Measurements from ENCODE around the gene RFESD.
A peak's percentile ranks its signal among the peaks of the same experiment; 100 is the strongest.
"Not testable (repeated sequence)": the region's sequence is repeated elsewhere in the genome, so short reads cannot be mapped to it uniquely, and the experiment has no call there.

Gene RFESD

DNA sequence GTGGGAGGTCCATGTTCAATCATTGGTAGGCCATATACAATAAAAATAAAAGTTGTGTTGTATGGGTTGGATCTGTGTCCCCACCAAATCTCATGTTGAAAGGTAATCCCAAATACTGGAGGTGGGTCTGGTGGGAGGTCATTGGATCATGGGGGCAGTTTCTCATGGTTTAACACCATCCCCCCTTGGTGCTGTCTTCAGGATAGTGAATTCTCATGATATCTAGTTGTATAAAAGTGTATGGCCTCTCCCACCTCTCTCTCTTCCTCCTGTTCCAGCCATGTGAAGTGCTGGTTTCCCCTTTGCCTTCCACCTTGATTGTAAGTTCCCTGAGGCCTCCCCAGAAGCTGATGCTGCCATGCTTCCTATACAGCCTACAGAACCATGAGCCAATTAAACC, 21.1 kb downstream of the RFESD start:
- DNase-seq, result no peak

DNA sequence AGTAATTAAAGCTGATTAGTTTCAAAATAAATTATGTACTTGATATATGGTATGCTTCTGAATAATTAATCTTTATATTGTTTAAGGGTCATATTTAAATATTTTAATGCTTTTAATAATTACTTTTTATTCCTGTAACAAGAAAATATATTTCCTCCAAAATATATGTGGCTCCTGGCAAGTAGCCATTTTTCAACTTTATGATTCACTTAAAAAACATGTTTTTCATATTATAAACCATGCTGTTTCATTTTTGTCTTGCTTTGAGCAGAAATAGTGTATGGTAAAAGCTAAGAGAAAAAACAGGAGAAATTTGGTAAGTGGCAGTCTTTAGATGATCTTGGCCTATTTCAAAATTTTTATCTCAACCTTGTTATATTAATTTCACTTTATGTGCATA, 21.6 kb downstream of the RFESD start:
- DNase-seq, result no peak

DNA sequence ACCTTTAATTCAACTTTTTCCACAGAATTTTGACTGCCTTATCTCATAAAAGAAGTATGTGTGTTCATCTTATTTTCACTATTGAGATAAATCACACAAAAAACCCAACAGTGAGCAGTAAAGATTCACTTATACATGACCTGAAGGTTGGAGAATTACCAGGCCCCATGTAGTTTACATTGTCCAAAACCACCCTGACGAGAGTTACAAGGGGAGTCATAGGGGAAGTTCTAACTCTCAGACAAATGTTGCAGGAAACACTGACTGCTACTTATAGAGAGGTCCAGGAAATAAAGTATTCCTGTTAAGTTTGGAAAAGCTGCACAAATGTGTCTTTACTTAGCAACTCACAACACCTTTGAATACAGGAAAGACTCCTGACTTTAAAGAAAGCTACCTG, 22.2 kb downstream of the RFESD start:
- peak in 3 of 4 experiments; percentile 5 to 34 (median 19) for DNase-seq

DNA sequence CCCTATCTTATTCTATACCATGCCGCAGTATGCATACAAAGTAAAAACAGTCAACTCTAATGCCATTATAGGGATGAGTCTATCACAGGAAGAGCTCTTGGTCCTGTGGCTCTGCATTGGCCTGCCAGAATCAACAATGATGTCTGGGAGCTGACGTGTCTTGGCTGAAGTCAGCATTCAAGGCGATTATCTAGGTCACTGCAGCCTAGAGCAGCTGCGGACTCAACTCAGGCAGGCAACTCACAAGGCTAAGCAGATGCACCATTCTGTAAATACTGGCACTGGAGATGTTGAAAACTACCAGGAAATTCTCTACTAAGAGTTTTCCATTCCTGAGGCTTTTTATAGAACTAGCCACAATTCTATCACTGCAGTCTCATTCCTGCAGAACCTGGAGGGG, 23.0 kb downstream of the RFESD start:
- DNase-seq, result no peak

GRCh38 chr5:95669985-95670384, 23.4 kb downstream of the RFESD start:
- no peak for DNase-seq

DNA sequence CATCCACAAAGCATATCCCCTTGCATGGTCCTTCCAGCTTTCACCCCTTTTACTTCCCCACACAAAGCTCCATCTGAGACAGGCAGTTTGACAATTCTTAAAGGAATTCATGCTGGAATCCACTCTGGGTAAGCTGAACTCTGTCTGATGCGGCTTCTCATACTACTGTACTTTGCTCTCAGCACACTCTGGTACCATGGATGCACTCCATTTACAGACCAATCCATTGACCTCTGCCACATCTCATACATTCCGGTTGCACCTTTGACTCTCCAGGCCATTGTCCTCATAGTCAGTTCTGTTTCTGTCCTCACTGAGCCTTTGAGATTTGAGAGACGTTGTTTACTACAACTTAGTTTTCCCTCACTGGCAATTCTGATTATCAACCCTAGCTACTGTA, 24.0 kb downstream of the RFESD start:
- DNase-seq, result no peak

DNA sequence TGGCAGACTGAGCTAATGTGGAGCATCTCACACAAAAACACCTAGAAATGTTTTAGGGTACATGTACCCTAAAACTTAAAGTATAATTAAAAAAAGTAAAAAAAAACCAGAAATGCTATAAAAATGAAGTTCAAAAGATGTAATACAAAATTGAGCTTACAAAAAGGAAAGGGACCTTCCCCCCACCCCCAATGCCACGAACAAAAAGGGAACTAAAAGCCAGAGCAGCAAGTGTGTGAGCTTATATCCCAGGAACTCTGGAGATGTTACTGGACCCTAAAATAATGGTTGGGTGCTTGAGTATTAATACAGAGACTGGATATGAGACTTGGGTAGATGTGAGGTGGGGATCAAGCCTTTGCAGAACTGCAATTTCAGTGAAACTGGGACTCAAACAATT, 25.2 kb downstream of the RFESD start:
- peak; percentile 32 to 52 (median 36) for DNase-seq

- no peak for DNase-seq
These were observed 26.1 kb downstream of the RFESD start for GRCh38 chr5:95672641-95673040.

- peak; percentile 3 to 29 (median 19) for DNase-seq
These were observed 26.5 kb downstream of the RFESD start for GRCh38 chr5:95673081-95673480.

- DNase-seq, result no peak
These were observed 36.3 kb downstream of the RFESD start, which contains the start of gene SPATA9 for GRCh38 chr5:95682891-95683290. Gene SPATA9, minus strand, starts transcription at chr5:95682991. Its CDS starts 137 bp downstream, at chr5:95682854.

GRCh38 chr5:95684361-95684760, 37.8 kb downstream of the RFESD start:
- DNase-seq, result no peak

DNA sequence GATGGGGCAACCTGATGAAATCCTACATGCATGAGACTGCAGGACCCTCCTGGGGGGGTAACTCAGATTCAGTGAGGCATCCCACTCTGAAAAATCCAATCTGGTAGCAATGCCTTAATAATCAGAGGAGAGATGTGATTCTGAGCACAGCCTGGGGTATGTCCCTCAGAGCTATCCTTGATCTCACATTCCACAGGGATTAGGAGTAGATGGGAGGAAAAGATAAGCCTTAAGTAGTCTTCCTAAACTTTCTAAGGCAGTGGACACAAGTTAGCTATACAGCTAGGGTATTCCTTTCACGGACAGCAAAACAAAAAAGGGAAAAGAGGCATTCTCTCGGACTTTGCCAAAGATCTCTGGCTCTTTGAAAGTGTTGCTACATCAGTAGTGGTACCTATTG, 40.1 kb downstream of the RFESD start:
- DNase-seq, result no peak

DNA sequence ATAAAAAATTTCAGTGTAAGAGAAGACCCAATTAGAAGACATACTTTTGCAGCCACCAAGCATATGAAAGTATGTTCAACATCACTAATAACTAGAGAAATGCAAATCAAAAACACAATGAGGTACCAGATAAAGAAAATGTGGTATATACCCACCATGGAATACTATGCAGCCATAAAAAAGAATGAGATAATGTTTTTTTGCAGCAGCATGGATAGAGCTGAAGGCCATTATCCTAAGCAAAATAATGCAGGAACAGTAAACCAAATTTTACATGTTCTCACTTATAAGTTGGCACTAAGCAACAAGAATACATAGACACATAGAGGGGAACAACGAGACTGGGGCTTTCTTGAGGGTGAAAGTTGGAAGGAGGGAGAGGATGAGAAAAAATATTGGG, 43.1 kb downstream of the RFESD start:
- DNase-seq, result no peak

GRCh38 chr5:95690333-95690732, 43.8 kb downstream of the RFESD start:
- no peak for DNase-seq

DNA sequence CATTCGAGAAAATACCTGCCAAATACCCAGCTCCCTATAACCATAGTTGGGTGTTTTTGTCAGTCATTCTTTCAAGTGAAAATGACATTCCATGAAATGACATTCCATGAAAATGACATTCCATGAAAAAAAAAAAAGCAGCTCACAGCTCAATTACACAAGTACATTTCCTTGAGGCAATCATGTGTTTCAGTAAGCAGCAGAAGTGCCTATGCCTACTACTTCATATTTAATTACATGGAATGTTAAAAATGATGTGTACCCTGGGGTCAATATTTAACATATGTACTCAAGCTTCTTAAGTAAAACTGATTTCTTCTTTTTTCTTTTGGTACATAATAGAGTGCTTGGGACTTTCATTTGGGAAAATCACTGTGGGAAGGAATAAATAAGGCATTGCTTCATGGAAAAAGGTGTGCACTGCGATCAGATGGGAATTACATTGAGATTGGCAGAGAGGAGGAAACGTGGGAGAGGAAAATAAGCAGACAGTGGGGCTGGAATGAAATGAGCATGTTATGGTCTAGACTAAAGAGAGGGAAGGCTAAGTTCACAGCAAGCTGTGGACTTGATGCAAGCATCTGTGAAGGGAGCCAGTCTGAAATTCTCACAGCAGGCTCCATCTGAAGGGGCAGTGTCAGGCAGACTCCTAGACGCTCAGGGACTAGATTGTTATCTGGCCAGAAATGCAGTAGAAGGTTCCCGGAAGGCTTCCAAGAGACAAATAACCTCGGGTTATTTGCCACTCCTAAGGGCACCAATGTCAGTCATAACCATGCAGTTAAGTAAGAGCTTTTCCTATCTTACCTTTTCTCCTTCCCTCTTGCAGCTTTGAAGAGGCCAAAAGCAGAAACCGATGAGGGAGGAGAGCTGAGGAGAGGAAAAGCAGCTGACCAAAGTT, 51.5 kb downstream of the RFESD start:
- no peak for DNase-seq

GRCh38 chr5:95699337-95699736, 52.8 kb downstream of the RFESD start:
- DNase-seq, result no peak

DNA sequence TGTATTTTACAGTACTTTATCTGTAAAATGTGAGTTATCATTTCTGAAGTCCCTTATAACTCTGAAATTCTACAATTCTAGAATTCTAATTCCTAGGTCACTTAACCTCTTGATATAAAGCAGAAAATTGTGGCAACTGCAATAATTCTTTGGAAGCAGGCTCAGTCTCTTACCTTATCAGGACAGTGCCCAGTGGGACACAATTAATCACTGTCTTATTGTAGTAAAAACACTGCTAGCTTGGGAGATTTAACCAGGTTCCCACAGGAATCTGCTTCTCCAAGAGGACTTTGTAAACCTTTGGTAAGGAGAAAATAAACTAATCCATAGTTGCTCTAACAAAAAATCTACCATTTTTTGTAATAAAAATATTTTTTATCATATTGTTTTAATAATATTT, 54.5 kb downstream of the RFESD start:
- no peak for DNase-seq

GRCh38 chr5:95704150-95704549, 57.6 kb downstream of the RFESD start:
- DNase-seq, result no peak

- not testable (repeated sequence) for DNase-seq
These were observed 59.6 kb downstream of the RFESD start for GRCh38 chr5:95706196-95706595.

- DNase-seq, result no peak
These were observed 60.5 kb downstream of the RFESD start for GRCh38 chr5:95707055-95707454.
